KOPT-K1 (cell line): ENCODE results near the gene SLC38A1.
"Not testable (repeated sequence)": the region's sequence is repeated elsewhere in the genome, so short reads cannot be mapped to it uniquely, and the experiment has no call there.

ENCODE experiments used
- H3K27ac ChIP-seq: fragments of 200-600 bp; sonication (generic); 2 replicates; pipeline ENCODE4 v1.5.1; 2016; ENCODE audit warnings: antibody characterized with exemption, mild to moderate bottlenecking, low read depth, low read length; ENCODE audit not compliant: poor library complexity, severe bottlenecking
- H3K36me3 ChIP-seq: fragments of 200-600 bp; sonication (generic); 2 replicates; pipeline ENCODE4 v1.5.1; 2017; ENCODE audit warnings: antibody characterized with exemption, mild to moderate bottlenecking, low read length, moderate library complexity; ENCODE audit not compliant: insufficient read depth
- H3K9me3 ChIP-seq: fragments of 200-600 bp; sonication (generic); 2 replicates; pipeline ENCODE4 v1.5.1; 2017; ENCODE audit warnings: antibody characterized with exemption, low read length, mild to moderate bottlenecking; ENCODE audit not compliant: insufficient read depth, poor library complexity, severe bottlenecking

The SLC38A1 gene

DNA sequence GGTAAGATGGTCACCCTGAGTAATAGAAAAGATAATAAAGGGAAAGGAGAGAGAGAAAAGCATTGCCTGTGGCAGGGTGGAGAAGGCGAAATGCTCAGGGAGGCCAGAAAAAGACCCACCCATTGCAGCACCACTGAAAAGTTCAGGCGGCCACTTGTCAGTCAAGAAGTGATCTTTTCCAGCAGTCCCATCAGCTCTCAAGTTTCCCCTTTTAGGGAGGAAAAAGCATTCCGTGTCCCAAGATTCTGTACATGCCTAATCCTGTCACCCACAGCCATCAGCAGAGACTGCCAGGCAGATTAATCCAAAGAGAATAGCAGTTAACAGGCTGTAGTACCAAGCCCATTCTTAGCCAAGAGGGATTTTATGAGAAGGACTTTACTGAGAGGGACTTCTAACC is 11.9 kb downstream of the SLC38A1 start:
- Histone ChIP-seq H3K36me3 (peaks cover 86% of the 10 kb centered on the region), H3K9me3 (peaks cover 82% of the 10 kb centered on the region), H3K27ac (no peak overlapping the region)

GRCh38 chr12:46253544-46254162 is 15.2 kb downstream of the SLC38A1 start:
- no peak overlapping the region for H3K27ac ChIP-seq
- peaks cover 97% of the 10 kb centered on the region for H3K9me3 ChIP-seq
- H3K36me3 ChIP-seq, result peaks cover 76% of the 10 kb centered on the region

- peaks cover 68% of the 10 kb centered on the region for H3K36me3 ChIP-seq
- not testable (repeated sequence) for H3K27ac ChIP-seq
These were observed 16.8 kb downstream of the SLC38A1 start for GRCh38 chr12:46251994-46252393.

GRCh38 chr12:46249960-46250359 is 18.9 kb downstream of the SLC38A1 start:
- peaks cover 89% of the 10 kb centered on the region for H3K9me3 ChIP-seq
- H3K27ac ChIP-seq, result not testable (repeated sequence)
- peaks cover 69% of the 10 kb centered on the region for H3K36me3 ChIP-seq

More at GRCh38 chr12:46251994-46252393, 16.8 kb downstream of the SLC38A1 start:
- H3K9me3 ChIP-seq, result peaks cover 95% of the 10 kb centered on the region

DNA sequence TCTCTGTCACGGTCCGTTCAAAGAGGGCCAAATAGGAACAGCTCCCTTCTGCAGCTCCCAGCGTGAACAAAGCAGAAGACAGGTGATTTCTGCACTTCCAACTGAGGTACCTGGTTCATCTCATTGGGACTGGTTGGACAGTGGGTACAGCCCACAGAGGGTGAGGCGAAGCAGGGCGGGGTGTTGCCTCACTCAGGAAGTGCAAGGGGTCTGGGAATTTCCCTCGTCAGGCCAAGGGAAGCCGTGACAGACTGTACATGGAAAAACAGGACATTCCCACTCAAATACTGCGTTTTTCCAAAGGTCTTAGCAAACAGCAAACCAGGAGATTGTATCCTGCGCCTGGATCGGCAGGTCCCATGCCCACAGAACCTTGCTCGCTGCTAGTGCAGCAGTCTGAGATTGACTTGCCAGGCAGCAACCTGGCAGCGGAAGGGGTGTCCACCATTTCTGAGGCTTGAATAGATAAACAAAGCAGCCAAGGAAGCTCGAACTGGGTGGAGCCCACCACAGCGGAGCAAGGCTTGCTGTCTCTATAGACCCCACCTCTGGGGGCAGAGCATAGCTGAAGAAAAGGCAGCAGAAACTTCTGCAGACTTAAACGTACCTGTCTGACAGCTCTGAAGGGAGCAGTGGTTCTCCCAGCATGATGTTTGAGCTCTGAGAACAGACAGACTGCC is 22.7 kb downstream of the SLC38A1 start:
- Histone ChIP-seq H3K27ac (no peak overlapping the region), H3K36me3 (peaks cover 75% of the 10 kb centered on the region), H3K9me3 (peaks cover 64% of the 10 kb centered on the region)

- Histone ChIP-seq H3K9me3 (peaks cover 52% of the 10 kb centered on the region), H3K36me3 (peaks cover 79% of the 10 kb centered on the region)
These were observed 23.8 kb downstream of the SLC38A1 start for GRCh38 chr12:46244997-46245396.

DNA sequence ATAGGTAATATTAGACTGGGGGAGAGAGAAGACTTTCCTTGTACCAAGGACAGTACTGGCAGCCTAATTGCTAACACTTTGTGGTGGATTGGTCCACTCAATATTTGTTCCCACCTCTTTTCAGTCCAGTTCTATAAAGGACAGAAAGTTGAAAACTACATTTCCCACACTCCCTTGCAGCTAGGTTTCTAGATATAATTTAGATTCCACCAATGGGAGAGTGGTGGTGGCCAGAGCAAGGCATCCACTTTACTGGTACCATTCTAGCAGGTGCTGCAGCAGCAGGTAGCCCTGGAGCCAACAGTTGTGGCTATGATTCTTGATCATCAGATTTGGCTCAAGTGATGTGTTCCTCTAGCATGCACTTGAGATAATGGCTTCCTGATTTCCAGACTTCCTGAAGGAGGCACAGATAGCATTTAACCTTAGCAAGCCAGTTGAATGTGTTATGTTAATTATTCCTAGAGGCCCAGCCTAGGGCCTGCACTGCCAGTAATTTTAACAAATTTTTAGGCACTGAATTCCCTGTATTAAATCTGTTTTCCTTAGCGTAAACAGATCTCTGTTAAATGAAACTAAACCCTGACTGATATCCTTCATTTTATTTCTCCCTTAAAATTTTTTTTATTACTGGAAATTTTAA is 24.4 kb downstream of the SLC38A1 start:
- H3K36me3 ChIP-seq, result peaks cover 80% of the 10 kb centered on the region
- H3K9me3 ChIP-seq, result peaks cover 46% of the 10 kb centered on the region
- H3K27ac ChIP-seq, result no peak overlapping the region

More at GRCh38 chr12:46244997-46245396, 23.8 kb downstream of the SLC38A1 start:
- no peak overlapping the region for H3K27ac ChIP-seq

DNA sequence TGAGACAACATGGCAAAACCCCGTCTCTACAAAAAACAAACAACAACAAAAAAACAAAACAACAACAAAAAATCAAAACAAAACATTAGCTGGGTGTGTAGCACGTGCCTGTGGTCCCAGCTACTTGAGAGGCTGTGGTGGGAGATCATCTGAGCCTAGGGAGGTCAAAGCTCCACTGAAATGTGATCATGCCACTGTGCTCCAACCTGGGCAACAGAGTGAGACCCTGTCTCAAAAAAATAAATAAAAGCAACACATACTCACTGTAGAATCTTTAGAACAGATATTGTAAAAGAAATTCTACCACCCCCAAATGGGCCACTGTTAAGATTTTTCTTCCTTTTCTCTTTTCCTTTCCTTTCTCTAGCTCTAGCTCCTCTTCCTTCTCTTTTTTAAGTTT is 26.3 kb downstream of the SLC38A1 start:
- Histone ChIP-seq H3K36me3 (peaks cover 98% of the 10 kb centered on the region), H3K9me3 (peaks cover 29% of the 10 kb centered on the region), H3K27ac (no peak overlapping the region)

DNA sequence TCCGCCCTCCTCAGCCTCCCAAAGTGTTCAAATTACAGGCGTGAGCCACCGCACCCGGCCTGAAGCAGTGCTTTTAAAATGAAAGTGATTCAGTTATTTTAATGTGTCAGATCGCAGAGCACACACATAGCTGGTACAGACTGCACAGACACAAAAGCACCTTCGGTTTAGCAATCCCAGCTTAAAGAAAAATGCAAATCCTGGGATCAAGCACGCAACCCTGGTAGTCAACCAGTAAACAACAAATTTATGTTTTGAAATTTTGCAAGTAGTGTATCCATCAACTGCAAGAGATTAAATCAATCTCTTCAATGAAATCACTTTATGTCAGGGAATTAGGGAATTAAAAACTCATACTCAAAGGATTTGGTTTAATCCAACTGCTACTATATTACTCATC is 28.4 kb downstream of the SLC38A1 start:
- H3K9me3 ChIP-seq, result peaks cover 10% of the 10 kb centered on the region
- H3K36me3 ChIP-seq, result peaks cover 97% of the 10 kb centered on the region
- no peak overlapping the region for H3K27ac ChIP-seq

DNA sequence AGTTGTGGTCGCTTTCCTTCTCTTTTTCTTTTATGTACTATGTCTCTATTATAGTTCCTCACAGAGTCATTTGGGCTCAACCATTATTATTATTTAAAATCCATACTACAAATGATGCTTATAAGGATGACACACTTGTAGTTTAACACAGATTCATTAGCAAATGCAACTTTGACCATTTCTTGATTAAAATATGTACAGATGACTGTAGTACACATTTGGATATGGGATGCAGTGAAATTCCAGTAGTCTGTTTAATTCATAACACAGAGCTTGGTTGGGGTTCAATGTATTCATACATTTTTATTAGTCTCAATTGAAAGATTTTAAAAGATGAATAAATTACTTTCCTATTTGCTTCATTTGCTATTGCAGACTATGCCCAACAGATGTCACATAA is 30.0 kb downstream of the SLC38A1 start:
- Histone ChIP-seq H3K36me3 (peaks cover 96% of the 10 kb centered on the region), H3K9me3 (no peaks in the 10 kb centered on the region), H3K27ac (no peak overlapping the region)

DNA sequence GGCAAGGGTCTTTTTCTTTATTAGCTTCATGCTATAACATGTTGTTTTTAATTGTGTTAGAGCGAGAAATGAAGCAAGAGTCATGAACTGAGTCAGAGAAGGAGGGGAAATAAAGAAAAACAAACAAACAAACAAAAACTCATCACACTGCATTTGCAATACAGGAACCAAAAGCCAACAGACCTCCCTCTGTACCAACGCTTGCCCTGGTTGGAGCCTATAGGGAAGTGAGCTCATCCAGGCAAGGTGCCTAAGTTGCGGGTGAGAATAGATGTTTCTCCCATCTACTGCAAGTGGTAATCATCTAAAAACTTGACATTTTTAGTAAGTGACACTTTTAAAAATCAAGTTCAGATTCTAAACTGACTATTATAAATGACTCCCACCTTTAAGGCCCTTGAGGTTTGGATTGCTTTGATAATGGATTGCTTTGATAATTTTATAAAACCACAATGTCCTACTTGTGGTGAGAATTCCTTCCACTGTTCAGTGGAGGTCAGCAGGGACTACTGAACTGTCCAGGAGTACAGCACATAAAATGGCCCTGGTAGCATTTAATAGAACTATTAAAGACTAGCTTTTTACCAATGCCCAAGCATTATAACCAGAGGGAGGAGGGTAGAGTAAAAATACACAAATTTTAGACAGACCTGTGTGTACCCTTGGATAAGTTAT is 31.3 kb downstream of the SLC38A1 start:
- H3K36me3 ChIP-seq, result peaks cover 97% of the 10 kb centered on the region
- no peaks in the 10 kb centered on the region for H3K9me3 ChIP-seq
- H3K27ac ChIP-seq, result no peak overlapping the region

DNA sequence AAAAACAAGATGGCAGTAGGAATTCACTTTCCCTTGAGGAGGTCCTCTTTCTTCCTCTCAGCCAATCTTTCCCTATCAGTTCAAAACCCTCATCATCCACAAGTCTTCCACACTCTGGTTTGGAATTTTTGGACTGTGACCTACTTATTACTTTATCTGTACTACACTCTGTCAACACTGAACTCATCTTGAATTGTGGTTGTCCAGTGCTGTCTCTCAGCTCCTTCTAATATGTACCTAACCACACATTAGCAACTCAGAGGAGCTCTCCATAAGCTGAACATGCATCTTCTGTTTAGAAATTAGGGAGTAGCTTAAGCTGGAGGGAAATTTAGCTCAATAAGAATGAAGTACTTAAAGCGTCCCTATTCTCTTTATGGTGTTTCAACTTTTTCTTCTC is 34.8 kb downstream of the SLC38A1 start:
- Histone ChIP-seq H3K36me3 (peaks cover 97% of the 10 kb centered on the region), H3K9me3 (no peaks in the 10 kb centered on the region), H3K27ac (no peak overlapping the region)

DNA sequence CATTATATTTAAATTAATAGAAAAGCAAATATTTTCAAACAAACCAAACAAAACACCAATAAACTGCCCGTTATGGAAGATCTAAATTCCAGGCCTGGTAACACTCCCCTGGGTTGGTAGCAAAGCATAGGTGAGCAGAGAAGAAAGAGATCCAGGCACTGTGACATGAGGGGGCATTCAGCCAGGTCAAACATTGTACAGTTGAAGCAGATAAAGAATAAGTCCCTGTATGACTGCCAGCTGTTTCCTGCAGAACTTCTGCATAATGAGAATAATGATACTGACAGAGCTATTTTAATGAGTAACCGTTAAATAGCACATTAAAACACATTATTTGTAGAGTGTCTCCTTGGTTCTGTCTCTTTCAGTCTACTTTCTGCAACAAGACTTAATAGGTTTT is 35.4 kb downstream of the SLC38A1 start:
- H3K27ac ChIP-seq, result no peak overlapping the region
- no peaks in the 10 kb centered on the region for H3K9me3 ChIP-seq
- H3K36me3 ChIP-seq, result peaks cover 97% of the 10 kb centered on the region

DNA sequence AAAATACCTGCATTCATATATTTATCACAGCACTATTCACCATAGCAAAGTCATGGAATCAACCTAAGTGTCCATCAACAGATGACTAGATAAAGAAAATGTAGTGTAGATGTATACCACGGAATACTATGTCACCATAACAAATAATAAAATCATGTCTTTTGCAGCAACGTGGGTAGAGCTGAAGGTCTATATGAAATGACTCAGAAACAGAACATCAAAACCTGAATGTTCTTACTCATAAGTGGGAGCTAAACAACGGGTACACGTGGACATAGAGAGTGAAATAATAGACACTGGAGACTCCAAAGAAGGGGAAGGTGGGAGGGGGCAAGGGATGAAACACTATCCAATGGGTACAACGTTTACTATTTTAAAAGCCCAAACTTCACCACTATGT is 37.9 kb downstream of the SLC38A1 start:
- H3K9me3 ChIP-seq, result no peaks in the 10 kb centered on the region
- H3K27ac ChIP-seq, result no peak overlapping the region
- peaks cover 97% of the 10 kb centered on the region for H3K36me3 ChIP-seq

DNA sequence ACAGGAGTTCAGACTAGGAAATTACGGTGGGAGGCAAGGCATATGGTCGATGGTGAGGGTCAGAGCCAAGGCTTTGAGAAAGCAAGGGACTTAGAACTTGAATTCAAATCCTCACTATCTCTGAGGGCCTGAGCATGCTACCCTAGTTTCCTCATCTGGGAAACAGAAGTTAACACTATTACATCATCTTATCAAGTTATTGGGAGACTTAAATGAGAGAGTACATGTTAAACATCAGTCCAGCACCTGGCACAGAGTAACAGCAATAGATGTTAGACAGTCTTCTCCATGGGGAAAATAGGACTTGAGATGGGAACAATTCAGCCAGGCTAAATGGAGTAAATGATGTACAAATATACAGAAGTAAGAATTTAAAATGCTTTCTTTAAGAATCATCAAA is 38.5 kb downstream of the SLC38A1 start:
- Histone ChIP-seq H3K36me3 (peaks cover 98% of the 10 kb centered on the region), H3K27ac (no peak overlapping the region), H3K9me3 (no peaks in the 10 kb centered on the region)
